Stromal cell of bone marrow (primary cell): ENCODE measurements around the gene STIM1.

ENCODE experiments used
- DNase-seq: peaks from one replicate; pipeline ENCODE4 v3.0.0-alpha.2; 2012; ENCODE audit warnings: low read depth

The STIM1 gene

DNA sequence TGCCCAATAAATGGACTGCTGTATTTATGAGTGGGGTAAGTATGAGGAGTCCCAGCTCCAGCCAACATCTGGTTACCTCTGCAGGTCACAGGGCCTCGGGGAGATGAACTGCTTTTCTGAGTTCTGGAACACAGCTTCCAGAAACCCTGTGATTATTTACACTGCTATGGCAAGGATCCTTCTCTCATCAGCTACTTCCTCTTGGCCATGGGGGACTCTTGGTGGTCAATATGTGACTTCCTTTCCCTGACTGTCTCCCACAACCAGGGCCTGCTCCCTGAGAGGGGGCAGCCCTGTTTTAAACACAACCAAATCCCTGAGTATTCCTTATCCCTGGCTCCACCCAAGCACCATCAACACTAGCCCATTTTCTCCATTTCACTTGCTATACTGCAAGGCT is 24.7 kb upstream of the STIM1 start:
- no peak for DNase-seq

DNA sequence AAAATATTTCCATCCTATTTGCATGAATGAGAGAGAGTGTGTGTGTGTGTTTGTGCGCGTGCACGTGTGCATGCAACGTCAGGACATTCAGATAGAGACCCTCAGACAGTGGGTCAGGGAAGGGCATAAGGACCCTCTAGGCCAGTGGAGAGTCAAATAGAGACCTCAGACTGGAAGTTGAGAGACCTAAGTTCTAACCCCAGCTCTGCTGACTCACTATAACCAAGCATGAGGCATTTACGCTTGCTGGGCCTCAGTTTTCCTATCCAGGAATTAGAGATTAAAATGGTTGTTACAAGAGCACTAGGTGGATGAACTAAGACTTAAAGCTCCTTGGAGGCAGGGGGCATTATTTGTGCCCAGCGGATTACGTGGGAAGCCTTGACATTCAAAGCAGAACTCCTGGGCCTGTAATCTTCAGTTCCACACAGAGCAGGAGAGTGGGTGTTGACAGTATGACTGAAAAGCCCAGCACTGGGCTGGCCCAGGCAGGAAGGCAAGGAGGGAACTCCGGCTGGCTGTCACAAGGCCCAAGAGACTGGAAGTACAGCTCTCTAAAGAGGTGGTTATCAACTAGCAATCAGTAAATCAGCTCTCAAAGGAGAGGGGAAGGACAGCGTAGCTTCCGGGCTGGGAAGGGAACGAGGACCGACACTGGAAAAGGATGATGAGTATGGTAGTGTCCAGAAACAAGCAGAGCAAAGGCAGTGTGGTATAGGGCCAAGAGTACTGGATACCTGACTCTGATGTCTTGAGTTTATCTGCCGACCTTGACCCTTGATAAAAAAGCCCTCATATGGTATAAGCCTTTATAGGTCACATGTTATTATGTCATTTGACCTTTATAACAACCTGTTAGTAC is 23.9 kb upstream of the STIM1 start:
- no peak for DNase-seq

DNA sequence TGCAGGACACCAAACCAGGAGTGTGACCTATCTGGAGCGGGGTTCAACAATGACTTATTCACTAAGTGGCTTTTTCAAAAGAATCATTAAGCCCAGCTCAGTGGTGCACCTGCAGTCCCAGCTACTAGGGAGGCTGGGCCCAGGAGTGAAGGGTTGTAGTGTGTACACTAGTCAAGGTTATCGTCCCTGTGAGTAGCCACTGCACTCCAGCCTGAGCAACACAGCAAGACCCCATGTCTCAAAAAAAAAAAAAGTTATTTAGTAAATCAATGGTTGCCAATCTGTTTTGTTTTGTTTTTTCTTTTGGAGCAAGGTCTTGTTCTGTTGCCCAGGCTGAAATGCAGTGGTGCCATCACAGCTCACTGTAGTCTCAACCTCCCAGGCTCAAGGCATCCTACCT is 22.6 kb upstream of the STIM1 start:
- no peak for DNase-seq

DNA sequence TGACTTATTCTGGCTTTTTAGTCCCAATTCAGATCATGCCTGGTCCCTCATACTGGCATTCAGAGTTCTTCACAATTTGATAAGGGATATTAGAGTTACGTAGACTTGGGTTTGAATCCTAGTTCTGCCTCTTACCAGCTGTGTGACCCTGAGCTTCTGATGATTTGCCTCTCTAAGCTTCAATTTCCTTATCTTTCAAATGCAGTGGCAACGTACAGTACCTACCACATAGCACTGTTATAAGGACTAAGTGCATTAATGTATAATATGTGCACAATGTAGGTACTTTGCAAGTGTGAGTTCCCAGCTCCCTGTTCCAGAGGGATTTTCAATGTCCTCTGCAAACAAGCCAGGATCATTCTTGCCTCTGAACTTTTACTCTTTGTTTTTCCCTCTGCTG is 22.0 kb upstream of the STIM1 start:
- no peak for DNase-seq

DNA sequence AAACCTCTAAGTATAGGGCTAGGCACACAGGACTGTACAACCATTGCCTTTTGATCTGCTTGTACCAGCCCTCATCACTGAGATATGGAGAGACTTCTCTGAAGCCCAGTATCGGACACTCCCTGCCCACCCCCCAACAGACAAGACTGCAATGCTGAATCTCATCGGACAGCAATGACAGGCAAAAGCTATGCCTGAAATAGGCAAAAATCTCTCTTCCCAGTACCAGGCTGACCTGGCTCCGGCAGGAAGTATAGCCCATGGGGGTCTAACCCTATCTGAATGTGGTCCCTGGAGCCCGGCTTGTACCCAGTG is 21.2 kb upstream of the STIM1 start:
- DNase-seq = no peak

DNA sequence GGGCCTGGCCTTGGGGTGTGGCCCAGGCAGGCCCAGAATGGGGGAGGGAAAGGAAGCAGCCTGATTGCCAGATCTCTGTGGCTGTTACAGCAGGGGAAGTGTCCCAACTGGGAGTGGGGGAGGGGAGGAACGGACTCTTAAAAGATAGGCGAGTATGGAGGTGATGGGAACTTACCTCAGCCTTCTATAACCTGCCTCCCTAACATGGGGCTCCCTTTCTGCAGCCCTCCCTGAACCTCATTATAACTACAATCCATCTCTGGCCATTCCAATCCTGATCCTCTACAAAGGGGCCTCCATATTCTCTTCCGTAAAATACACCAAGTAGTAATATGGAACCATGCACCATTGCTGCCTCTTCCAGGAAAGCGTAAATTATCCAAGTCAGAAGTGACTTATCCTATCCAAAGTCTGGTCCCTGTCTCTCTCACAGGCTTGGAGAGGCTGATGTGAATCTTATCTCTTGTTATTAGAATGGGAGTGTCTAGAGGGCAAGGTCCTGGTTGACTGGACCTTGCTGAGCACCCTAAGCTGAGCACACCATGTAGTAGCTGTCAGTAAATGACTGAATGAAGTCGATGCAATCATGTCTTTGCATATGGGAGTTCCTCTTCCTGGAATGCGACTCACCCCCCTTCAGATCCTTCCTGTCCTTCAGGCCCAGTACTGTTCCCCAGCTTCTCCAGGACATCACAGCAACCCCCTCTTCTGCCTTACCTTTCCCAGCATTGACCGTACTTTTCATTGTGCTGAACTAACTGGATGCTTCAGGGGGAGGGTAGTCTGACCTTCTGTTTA is 20.6 kb upstream of the STIM1 start:
- no peak for DNase-seq

DNA sequence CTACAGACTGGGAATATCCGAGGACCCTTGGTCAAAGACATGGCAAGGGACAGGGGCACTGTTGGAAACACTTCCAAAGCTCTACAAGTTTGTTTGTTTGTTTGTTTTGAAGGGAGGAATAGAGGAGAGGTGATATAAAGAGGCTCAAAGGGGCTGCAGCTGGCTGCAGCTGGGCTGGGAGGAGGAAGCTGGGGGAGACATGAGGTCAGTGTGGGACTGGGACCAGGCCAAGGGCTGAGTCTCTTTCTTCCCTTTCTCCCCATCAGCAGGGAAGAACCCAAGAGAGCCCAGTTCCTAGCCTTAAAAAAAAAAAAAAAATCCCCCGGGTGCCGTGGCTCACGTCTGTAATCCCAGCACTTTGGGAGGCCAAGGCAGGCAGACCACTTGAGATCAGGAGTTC is 19.7 kb upstream of the STIM1 start:
- no peak for DNase-seq

DNA sequence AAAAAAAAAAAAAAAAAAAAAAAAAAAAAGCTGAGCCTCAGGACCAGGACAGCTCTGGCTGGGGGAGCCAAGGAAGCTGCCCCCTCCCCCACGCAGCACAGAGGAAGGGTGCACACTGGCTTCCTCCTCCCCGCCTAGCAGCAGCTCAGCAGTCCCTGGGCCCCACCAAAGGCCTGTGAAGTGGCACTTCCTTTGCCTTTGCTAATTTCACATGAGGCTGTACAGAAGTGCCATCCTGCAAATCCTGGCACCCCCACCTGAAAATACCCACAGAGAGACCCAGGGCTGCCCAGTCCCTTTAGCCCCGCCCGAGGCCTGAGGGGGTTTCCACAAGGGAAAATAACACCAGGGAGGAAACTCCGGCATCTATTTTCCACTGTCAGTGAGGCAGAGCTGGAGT is 18.6 kb upstream of the STIM1 start:
- DNase-seq = no peak

DNA sequence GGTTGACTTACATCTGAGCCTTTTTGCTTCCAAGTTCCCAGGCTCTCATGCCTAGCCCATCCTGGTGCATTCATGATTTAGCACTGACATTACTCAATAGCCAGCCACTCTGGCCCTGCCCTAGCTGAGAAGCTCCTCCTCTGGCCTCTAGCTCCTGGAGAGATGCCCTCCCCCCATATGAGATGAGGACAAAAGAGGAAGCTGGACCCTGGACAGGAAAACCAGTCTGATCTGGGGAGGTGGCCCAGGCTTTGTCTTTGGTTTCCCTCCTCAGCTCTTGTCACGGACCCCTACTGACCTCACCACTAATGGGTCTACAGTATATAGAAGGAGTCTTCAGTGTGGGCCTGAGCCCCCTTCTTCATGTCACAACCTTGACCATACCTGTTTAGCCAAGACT is 17.7 kb upstream of the STIM1 start:
- no peak for DNase-seq

DNA sequence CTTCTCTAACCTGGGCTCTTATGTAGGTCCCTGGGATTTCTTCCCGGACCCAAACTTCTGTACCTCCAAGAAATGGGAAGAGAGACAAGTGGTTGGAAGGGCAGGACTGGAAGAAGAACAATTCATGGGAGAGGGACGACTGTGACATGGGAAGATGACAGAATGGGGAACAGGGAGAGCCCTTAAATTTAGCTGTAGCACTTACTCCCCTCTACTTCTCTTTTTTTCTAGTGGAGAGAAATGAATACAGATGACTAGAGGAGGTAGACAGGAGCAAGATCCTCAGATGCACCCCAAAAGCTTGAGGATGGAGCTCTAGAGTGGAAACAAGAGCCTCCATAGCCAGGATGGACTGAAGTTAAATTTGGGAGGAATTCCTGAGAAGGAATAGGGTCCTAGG is 17.0 kb upstream of the STIM1 start:
- no peak for DNase-seq

DNA sequence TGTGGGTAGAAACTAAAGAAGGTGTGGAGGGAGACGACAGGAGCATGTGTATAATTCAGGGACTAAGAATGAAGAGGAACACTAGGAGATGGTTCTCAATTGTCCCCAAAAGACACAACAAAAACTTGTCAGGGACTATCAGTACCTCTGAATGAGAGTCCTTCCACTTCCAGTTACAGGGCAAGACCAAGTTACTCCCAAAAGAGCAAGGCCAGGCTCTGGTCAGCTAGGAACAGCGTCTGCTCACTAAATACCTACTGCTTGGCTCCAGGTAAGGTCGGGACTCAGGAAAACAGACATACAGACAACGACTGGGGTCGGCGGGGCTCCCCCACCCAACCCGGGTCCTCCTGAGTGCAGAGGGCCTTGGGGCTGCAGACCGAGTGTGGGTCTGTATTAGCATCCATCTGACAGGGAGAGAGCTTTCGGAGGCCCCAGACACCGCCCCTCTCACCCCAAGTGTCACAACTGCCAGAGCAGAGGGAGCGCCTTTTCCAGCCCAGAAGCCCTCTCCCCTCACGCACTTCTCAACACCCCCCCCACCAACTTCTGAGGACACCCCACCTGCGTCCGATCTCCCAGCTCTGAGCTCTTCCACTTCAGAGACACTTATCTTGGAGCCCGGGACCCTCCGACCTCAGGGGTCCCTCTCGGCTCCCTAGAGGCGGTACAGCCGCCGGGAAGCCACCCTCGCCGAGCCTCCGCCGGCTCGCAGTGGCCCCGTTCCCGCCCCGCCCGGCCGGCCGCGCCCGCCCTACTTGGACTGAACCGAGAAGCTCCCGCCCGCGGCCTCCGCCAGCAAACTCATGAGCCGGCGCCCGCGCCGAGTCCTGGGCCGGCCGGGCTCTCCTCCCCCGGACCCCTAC is 15.2 kb upstream of the STIM1 start:
- no peak for DNase-seq

DNA sequence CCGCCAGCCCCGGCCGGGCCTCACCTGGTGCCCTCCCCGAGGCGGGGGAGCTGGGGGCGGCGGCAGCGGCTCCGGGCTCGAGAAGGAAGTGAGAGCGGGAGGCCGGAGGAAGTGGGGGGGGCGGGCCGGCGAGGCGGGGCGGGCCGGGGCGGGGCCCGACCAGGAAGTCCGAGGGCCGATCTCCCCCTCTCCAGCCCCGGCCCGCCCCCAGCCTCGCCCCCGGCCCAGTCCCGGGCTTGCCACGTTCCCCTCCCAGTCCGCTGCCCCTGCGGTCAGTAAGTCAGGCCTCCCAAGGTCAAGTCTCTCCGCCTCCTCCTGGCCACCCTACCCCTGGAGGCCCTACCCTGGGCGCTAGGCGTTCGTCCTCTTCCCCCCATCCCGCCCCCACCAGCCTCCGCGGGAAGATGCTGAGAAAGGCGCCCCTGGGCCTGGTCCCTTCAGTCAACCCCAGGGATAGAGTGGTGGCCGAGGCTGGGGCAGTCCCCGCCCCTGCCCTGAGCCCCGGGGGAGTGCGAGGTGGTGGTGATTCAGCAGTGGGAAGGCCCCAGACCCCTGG is 14.5 kb upstream of the STIM1 start, which contains the start of gene RHOG:
Gene RHOG, minus strand, starts transcription at position 90 of the 556 bp plus-strand sequence. CDS start 12,821 bp downstream, outside the sequence.
- peak; percentile 66 for DNase-seq

DNA sequence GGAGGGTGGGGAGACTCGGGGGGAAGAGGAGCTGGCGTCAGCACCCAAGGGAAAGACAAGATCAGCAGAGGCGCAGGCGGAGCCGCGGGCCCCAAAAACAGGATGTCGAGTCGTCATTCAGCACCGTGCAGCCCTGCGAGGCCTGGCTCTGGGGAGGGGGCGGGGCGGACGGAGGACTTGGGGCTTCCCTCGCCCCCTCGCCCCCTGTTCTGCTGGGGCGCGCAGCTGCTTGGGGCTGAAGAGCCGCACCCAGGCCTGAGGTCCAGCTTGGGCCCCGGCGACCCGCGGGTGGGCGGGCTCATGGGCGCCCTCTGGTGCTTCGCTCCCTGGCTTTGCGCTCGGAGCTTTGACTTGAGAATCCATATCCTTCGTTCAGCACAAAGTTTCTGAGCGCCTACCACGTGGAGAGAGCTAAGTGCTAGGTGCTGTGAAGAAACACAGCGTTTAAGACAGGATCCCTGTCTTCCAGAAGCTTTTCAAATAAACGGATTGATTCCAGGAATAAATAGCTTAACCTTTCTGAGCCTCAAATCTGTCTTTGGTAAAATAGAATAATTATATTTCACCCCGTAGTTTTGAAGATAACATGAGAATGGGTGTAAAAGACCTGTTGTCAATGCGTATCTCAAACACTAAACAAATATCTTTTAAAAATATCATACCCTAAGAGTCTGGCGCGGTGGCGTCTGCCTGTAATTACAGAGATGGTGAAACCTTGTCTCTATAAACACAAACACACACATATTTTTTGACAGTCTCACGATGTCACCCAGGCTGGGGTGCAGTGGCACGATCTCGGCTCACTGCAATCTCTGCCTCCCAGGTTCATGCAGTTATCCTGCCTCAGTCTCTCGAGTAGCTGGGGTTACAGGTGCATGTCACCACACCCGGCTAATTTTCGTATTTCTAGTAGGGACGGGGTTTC is 13.8 kb upstream of the STIM1 start:
- peak; percentile 77 for DNase-seq

DNA sequence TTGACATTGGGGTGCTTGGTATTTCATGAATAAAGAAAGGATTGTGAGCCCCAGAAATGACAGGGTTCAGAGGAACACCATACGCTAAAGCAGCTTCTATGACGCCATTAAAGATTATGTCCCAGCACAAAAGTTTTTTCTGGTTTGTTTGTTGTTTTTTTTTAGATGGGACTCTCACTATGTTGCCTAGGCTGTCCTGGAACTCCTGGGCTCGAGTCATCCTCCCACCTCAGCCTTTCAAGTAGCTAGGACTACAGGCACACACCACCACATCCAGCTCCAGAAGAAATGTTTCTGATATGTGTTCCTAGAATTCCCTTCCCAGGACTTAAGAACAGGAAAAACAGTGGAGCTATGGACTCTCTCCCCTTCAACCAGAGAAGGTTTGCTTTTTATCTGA is 12.1 kb upstream of the STIM1 start:
- no peak for DNase-seq

DNA sequence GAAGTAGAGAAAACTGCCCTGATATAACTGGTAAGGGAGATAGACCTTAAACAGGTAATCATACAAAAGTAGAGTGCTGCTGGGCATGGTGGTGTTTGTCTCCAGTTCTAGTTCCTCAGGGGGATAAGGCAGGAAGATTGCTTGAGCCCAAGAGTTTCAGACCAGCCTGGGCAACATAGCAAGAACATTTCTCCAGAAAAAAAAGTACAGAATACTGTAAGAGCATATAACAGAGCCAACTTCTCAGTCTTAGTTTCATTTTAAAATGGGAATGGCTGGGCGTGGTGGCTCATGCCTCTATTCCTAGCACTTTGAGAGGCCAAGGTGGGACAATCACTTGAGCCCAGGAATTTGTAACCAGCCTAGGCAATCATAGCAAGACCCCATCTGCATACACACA is 10.2 kb upstream of the STIM1 start:
- DNase-seq = no peak

DNA sequence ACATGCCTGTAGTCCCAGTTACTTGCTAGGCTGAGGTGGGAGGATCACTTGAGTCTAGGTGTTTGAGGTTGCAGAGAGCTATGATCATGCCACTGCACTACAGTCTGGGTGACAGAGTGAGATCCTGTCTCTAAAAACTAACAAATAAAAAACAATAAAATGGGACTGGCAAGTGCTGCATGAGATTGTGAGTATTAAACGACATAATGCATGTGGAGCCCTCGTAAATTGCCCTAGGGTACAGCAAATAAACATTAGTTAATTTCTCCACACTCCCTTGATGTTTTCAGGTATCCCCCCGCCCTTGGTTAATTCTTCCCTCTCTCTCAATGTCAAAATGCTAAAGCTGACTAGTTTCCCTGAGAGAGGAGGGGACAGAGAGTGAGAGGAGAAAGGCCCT is 9.8 kb upstream of the STIM1 start:
- no peak for DNase-seq

DNA sequence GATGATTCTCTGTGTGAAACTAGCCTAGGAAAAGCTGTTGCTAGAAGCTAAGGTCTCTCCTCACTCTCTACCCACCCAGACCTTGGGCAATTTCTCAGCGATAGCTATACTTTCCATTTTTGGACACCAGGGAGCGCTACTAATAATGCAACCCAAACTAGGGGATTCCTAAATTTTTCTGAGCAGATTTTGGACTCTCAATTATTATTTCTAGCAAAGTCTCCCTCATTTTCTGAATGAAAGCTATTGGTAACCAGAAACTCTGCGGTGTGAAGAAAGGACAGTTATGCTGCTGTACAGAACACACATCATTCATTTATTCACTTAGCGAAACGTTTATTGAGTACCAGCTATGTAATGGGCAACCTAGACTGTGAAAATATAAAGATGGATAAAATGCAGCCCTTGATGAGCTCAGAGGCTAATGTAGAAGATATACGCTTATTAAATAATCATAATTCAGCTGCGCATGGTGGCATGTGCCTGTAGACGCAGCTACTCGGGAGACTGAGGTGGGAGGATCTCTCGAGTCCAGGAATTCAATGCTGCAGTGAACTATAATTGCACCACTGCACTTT is 6.1 kb upstream of the STIM1 start:
- DNase-seq = no peak

DNA sequence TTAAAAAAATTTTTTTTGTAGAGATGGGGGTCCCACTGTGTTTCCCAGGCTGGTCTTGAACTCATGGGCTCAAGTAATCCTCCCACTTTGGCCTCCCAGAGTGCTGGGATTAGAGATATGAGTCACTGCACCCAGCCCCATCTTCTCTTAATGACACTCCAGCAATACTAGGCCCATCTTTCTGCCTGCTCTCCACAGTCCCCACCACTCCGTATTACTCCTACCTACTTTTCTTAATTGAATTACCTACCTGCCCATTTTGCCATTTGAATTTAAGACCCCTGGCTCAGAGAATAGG is 2.0 kb upstream of the STIM1 start:
- DNase-seq = no peak

DNA sequence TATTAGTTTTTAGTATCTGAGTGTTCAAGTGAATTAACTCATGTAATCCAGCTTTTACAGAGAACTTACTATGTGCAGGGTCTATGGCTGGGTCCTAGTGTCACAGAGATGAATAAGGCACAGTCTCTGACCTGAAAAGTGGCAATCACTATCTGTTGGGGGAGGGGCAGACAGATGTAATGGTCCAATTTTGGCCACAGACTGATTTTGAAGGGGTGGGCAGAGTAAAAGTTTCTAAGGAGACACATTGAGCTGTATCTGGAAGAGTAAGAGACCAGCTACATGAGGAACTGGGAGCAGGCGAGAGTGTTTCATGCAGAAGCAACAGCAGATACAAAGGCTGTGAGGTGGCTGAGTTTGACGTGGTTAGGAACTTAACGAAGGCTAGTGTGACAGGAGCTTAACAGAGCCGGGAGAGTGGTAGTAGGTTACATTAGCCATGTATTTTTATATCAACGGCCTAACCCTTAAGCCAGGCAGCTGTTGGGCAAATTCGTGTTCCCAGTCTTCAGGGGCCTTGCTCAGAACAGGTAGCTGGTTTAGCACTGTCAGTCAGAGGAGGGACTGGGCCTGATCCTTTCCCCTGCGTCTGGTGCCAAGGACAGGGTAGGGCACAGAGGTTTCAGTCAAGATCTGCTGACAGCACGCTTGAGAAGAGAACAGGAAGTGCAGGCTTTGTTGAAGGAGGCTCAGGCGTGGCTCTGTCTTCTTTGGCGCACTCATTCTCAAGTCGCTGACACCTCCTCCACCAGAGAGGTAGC is 1.4 kb upstream of the STIM1 start:
- DNase-seq = no peak

DNA sequence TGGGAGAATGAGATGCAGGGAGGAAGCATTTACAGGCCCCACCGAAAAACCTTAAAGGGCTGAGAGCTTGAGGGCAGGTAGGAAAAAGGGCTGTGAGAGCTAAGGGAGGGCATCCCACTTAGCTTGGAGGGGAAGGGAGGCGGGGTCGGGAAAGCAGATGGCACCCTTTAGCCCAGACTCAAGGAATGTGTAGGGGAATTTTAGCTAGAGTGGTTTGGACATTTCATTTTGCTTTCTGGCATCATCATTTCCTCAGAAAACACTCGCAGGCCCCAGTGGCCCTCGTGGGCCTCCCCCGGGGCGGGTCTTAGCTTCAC is 846 bp upstream of the STIM1 start:
- no peak for DNase-seq
